ENCODE measurements around the gene CD244.

The CD244 gene

DNA sequence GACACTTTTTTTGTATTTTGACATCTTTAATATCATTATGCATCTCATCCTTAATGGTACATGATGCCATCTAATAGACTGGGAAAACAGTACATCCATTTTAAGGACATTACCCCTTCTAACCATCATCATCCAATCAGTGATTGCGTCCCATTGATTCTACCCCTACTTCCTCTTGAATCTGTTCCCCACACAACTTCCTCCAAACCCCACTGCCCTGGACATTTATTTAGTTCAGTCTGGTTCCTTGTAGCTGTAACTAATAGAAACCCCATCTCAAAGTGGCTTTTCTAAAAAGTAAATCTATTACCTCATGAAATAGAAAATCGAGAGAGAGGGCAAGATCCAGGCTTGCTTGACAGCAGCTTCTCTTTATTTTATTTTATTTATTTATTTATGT, 24.4 kb upstream of the CD244 start:
- H3K4me3 ChIP-seq (replicated peaks; ENCODE audit: insufficient read depth, low read length): no peak overlapping the region
- DNase-seq (ENCODE audit: low read depth in 1 of 2, low spot score in 1 of 2): peak in 1 of 2 experiments; percentile 34

DNA sequence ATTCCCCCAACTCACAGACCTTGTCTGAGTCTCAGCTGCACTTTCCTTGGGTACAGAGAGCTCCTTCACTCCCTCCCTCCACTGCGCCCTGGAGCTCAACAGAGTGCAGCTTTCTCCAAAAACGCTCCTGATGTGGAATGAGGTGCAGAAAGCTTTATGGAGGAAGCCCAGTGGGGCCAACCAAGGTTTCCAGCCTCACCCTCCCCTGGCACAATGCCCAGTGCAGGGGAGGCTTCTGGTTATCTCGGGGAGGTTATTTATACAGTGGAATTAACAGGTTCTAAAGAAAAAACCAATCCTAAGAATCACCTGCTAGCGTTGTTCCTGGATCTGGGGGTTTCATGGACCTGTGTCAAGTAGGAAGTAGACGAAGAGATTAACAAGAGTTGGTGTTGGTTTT, 22.4 kb upstream of the CD244 start, which contains the start of gene ITLN1:
ITLN1 (minus strand) TSS at position 139 of the 400 bp plus-strand sequence. CDS start 303 bp downstream, outside the sequence.
- Histone ChIP-seq H3K27me3 (ENCODE audit: insufficient read depth, poor library complexity, severe bottlenecking) (no peaks in the 10 kb centered on the region), H3K4me3 (replicated peaks; ENCODE audit: insufficient read depth, low read length) (no peak within 1 kb of the TSS), H3K27ac (replicated peaks) (peak within 1 kb of the TSS; percentile 26; the same call in 1 of the 2 replicates)
- TF ChIP-seq POLR2AphosphoS5 (IDR thresholded peaks at IDR 0.05; ENCODE audit: low read depth): no peak
- TF ChIP-seq SPI1 (IDR thresholded peaks at IDR 0.05; ENCODE audit: borderline replicate concordance, low read depth): no peak
- TF ChIP-seq, protein P1, sequence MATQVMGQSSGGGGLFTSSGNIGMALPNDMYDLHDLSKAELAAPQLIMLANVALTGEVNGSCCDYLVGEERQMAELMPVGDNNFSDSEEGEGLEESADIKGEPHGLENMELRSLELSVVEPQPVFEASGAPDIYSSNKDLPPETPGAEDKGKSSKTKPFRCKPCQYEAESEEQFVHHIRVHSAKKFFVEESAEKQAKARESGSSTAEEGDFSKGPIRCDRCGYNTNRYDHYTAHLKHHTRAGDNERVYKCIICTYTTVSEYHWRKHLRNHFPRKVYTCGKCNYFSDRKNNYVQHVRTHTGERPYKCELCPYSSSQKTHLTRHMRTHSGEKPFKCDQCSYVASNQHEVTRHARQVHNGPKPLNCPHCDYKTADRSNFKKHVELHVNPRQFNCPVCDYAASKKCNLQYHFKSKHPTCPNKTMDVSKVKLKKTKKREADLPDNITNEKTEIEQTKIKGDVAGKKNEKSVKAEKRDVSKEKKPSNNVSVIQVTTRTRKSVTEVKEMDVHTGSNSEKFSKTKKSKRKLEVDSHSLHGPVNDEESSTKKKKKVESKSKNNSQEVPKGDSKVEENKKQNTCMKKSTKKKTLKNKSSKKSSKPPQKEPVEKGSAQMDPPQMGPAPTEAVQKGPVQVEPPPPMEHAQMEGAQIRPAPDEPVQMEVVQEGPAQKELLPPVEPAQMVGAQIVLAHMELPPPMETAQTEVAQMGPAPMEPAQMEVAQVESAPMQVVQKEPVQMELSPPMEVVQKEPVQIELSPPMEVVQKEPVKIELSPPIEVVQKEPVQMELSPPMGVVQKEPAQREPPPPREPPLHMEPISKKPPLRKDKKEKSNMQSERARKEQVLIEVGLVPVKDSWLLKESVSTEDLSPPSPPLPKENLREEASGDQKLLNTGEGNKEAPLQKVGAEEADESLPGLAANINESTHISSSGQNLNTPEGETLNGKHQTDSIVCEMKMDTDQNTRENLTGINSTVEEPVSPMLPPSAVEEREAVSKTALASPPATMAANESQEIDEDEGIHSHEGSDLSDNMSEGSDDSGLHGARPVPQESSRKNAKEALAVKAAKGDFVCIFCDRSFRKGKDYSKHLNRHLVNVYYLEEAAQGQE (IDR thresholded peaks at IDR 0.05; ENCODE audit: insufficient replicate concordance, low read depth): no peak
- TF ChIP-seq GABPA (IDR thresholded peaks at IDR 0.05; ENCODE audit: low read depth): no peak
- TF ChIP-seq, protein P2, sequence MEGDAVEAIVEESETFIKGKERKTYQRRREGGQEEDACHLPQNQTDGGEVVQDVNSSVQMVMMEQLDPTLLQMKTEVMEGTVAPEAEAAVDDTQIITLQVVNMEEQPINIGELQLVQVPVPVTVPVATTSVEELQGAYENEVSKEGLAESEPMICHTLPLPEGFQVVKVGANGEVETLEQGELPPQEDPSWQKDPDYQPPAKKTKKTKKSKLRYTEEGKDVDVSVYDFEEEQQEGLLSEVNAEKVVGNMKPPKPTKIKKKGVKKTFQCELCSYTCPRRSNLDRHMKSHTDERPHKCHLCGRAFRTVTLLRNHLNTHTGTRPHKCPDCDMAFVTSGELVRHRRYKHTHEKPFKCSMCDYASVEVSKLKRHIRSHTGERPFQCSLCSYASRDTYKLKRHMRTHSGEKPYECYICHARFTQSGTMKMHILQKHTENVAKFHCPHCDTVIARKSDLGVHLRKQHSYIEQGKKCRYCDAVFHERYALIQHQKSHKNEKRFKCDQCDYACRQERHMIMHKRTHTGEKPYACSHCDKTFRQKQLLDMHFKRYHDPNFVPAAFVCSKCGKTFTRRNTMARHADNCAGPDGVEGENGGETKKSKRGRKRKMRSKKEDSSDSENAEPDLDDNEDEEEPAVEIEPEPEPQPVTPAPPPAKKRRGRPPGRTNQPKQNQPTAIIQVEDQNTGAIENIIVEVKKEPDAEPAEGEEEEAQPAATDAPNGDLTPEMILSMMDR (IDR thresholded peaks at IDR 0.05; ENCODE audit: insufficient read depth, low read length): no peak
- DNase-seq (ENCODE audit: low read depth in 1 of 2, low spot score in 1 of 2): no peak

More for the DNA sequence above, 24.4 kb upstream of the CD244 start:
- Histone ChIP-seq H3K27me3 (ENCODE audit: insufficient read depth, poor library complexity, severe bottlenecking) (no peaks in the 10 kb centered on the region), H3K27ac (replicated peaks) (no peak overlapping the region)
- peak; percentile 28; the same call in 1 of the 2 replicates for TF ChIP-seq SPI1 (IDR thresholded peaks at IDR 0.05; ENCODE audit: borderline replicate concordance, low read depth)
- TF ChIP-seq, protein P2 (IDR thresholded peaks at IDR 0.05; ENCODE audit: insufficient read depth, low read length): no peak
- 0 out of 2 replicates have a peak, but pooled peaks have one; percentile 20 for TF ChIP-seq GABPA (IDR thresholded peaks at IDR 0.05; ENCODE audit: low read depth)
- TF ChIP-seq, protein P1 (IDR thresholded peaks at IDR 0.05; ENCODE audit: insufficient replicate concordance, low read depth): no peak
- no peak for TF ChIP-seq POLR2AphosphoS5 (IDR thresholded peaks at IDR 0.05; ENCODE audit: low read depth)

DNA sequence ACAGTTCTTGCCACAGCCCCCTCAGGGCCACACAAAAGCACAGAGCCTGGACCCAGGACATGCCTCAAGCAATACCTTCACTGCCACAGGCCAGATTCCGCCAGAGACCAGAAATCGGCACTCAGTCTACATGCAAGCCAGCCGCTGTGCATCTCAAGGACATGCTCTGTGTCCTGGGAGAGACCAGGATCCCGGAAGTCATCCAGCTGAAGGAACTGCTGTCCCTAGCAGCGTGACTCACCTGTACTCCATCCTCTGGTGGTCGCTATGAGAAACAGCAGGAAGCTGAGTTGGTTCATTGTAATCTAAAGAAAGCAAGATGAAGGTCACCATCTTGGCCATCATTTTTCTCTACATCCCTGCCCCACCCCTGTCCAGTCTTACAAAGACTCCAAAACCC, 21.9 kb upstream of the CD244 start:
- no peak for TF ChIP-seq GABPA (IDR thresholded peaks at IDR 0.05; ENCODE audit: low read depth)
- TF ChIP-seq, protein P2 (IDR thresholded peaks at IDR 0.05; ENCODE audit: insufficient read depth, low read length): peak; percentile 27
- no peak for DNase-seq (ENCODE audit: low read depth in 1 of 2, low spot score in 1 of 2)
- Histone ChIP-seq H3K4me3 (replicated peaks; ENCODE audit: insufficient read depth, low read length) (no peak overlapping the region), H3K27me3 (ENCODE audit: insufficient read depth, poor library complexity, severe bottlenecking) (no peaks in the 10 kb centered on the region), H3K27ac (replicated peaks) (peak overlapping the region; percentile 26; the same call in 1 of the 2 replicates)
